Occipital lobe (tissue), 3 donors: ENCODE measurements around the gene PHLDA2. TPM values are rescaled to one million over a fixed set of nuclear protein-coding genes. Genes with fewer than 3 reads are reported as not detected.

Experiments used
- DNase-seq: peaks from one replicate; lab custom pipeline; 2025; lab: John Stamatoyannopoulos, UW
- small RNA-seq: library from RNA; depleted of rRNA; stranded (forward); fragments of <200 nt; gene quantifications from one replicate; pipeline ENCODE3, GENCODE V24; 2014
- total RNA-seq: library from RNA; depleted of rRNA; stranded (reverse); fragments of >200 nt; gene quantifications from one replicate; pipeline ENCODE4 v1.2.3, GENCODE V29; 2014

Gene PHLDA2
- total RNA-seq, 1 donor from 2014 or later: not detected

DNA sequence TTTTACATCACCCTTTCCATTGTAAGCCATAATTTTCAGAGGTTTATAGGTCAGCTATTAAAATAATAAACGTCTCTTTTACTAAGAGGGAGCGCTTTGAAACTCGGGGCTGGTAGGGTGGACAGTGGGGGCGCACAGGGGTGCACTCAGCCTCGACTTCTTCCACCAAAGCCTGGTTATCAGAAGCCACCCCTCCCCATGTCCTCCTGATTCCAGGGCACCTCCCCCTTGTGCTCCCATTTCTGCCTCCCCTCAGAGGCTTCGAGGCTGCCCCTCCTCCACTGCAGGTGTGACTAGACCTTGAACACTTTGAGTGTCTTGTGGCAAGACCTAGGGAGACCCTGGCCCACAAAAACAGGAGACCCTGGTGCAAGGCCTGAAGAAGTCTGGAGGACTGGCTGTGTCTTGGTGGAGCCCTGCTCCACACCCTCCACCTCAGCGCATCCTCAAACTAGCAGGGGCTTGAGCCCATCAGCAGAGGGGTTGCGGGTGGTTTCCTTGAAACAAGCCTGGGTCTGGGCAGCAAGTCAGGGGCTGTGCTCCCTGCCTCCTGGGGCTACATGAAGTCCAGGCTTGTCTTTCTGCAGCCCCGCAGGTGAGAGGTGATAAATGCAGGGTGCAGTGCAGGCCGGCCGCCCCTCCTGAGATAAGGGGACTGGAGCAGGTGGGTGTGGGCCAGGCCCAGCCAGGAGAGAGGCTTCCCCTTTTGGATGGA is 46.7 kb downstream of the PHLDA2 start:
- DNase-seq: no peak

DNA sequence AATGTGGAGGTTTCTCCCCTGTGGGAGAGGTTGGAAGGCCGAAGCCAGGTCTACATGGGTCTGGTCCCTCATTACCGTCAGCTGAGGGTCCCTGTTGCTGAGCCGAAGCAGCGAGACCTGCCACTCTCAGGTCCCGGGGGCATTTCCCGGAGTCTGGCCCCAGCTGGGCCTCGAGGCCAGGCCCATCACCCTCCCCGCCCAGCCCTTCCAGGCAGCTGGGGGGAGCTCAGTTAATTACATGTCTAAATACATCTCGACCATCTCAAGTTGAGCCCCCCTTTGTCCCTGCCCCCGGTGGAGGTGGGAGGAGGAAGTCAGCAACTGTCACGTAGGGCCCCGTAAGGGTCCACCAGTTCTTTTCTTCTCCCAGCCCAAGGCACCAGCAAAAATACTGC is 47.2 kb downstream of the PHLDA2 start:
- DNase-seq: no peak

DNA sequence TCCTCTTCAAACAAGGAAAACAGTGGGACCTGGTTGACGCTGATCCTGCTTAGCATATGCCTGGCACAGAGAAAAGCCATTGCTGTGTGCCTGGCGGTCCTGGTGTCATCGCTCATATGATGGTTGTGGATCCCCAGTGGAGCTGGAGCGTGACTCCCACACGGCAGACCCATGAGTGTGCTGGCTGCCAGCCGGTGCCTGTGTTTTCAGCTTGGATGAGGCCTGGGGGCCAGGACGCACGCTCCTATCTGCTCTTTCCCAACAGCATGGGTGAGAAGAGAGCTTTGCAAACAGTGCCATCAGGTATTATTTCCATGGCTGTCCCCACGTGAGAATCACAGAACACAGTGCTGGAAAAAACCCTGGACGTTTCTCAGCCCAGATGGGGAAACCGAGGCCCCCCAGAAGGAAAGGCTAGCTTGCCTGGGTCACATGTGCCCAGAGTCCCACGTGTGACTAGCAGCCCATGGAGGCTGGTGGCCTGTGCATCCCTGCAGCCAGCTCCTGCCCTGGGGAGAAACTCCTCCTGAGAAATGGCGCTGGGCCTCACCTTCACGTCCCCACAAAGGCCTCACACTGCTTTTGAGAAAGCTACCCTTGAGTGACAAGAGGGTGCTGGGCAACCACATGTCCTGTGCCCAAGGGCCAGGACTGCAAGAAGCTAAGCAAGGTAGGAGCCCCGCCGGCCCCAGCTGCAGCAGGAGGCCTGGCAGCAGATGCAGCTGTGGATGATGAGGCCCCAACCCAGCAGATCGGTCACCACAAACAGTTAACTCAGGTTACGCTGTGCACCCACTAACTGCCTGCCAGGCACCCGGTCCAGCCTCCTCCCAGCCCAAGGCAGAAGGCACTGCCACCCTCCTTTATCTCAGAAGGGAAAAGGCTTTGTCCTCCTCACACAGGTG is 47.9 kb downstream of the PHLDA2 start:
- DNase-seq: no peak

DNA sequence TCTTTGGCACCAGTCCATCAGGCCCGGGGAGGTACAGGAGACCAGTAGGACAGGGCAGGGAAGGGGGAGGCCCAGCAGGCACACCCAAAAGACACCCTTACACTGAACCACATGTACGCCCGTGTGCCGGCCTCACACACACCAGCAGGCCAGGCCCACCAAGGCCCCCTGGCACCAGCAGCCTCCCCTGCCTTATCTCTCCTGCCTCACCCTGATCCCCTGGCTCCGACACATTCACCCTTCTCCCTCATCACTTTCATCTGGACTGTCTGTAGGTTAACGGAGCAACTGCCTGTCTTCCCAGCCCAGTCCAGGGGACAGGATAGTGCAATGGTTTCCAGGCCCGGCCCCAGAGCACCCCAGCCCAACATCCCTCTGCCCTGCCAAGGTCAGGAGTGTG is 48.6 kb downstream of the PHLDA2 start:
- DNase-seq: no peak

DNA sequence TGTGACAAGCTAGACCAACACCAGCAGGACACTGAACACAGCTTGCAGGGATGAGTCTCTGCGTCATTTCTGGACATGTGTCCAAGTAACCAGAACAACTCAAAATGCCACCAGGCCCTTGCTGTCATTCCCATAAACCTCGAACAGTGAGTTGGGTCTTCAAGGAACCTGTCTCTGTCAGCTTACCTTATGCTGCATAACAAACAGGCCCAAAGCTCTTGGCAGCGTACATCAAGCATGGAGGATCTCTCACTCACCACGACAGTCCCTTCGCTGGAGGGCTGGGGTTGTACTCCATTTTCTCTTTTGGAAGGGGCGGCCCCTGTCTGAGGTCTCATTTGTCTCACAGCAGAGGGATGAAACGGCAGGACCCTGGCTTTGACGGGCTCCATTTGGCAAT is 50.4 kb downstream of the PHLDA2 start:
- DNase-seq: no peak

Small RNA genes lying within 50 kb of the gene (small RNA-seq; reads per million reads assigned to genes)
- 15.7 reads per million, percentile 93 among the genes with 10 or more reads in this experiment for gene SNORA54

Other genes with a start within 250 kb of the PHLDA2 start
- 2.8 TPM for gene KCNQ1OT1, start 229.4 kb downstream of the PHLDA2 start, total RNA-seq
- 34.5 TPM for gene CDKN1C, start 43.6 kb downstream of the PHLDA2 start, total RNA-seq
- gene NAP1L4, start 62.9 kb upstream of the PHLDA2 start, total RNA-seq: 207 TPM
- 35.7 TPM for gene CARS1, start 128.0 kb upstream of the PHLDA2 start, total RNA-seq
- 31.2 TPM for gene OSBPL5, start 235.9 kb upstream of the PHLDA2 start, total RNA-seq